Measurements from ENCODE around the gene TRPV6.

Gene TRPV6

GRCh38 chr7:142906643-142907042, 21.1 kb upstream of the TRPV6 start:
- DNase-seq = no peak

GRCh38 chr7:142905759-142906158, 20.2 kb upstream of the TRPV6 start:
- DNase-seq = no peak

GRCh38 chr7:142904128-142904527, 18.6 kb upstream of the TRPV6 start:
- no peak for DNase-seq

- no peak for DNase-seq
Measured at GRCh38 chr7:142901426-142902259, 16.1 kb upstream of the TRPV6 start.

GRCh38 chr7:142899661-142900060, 14.1 kb upstream of the TRPV6 start:
- DNase-seq = no peak

GRCh38 chr7:142898377-142899170, 13.0 kb upstream of the TRPV6 start:
- DNase-seq = peak; percentile 35 to 57

- DNase-seq = no peak
Measured at GRCh38 chr7:142897691-142898090, 12.1 kb upstream of the TRPV6 start.

- DNase-seq = no peak
Measured at GRCh38 chr7:142896741-142897379, 11.3 kb upstream of the TRPV6 start.

- no peak for DNase-seq
Measured at GRCh38 chr7:142896151-142896550, 10.6 kb upstream of the TRPV6 start.

- DNase-seq = no peak
Measured at GRCh38 chr7:142894985-142895593, 9.5 kb upstream of the TRPV6 start.

GRCh38 chr7:142894112-142894984, 8.8 kb upstream of the TRPV6 start:
- no peak for DNase-seq

- no peak for DNase-seq
Measured at GRCh38 chr7:142892951-142893350, 7.4 kb upstream of the TRPV6 start.

GRCh38 chr7:142891490-142892082, 6.0 kb upstream of the TRPV6 start:
- no peak for DNase-seq

GRCh38 chr7:142890874-142891485, 5.4 kb upstream of the TRPV6 start:
- no peak for DNase-seq

GRCh38 chr7:142889816-142890215, 4.3 kb upstream of the TRPV6 start:
- DNase-seq = no peak

- DNase-seq = no peak
Measured at GRCh38 chr7:142887282-142888015, 1.9 kb upstream of the TRPV6 start.

GRCh38 chr7:142886866-142887265, 1.3 kb upstream of the TRPV6 start:
- DNase-seq = no peak

- DNase-seq = no peak
Measured at GRCh38 chr7:142884286-142884640, 1.3 kb downstream of the TRPV6 start.

- DNase-seq = no peak
Measured at GRCh38 chr7:142883571-142884285, 1.8 kb downstream of the TRPV6 start.

GRCh38 chr7:142883145-142883544, 2.4 kb downstream of the TRPV6 start:
- no peak for DNase-seq
